Activated T-helper 1 cell treated with anti-CD3 and anti-CD28 coated beads, Interleukin-12 subunit alpha, Interleukin-12 subunit beta, Interleukin-2, Interleukin-4 antibody, amounts not matched to agents 30 ng/mL and 10 ng/mL and 1 ng/mL, durations not matched to agents 14 hours and 24 hours and 36 hours (primary cell): ENCODE data around the gene GOLGA1. TPM values are rescaled to one million over a fixed set of nuclear protein-coding genes. Genes with fewer than 3 reads are reported as not detected.

Source experiments
- DNase-seq: peaks from one replicate; pipeline ENCODE4 v3.0.0; 2021; ENCODE audit warnings: low spot score
- H3K27ac Mint-ChIP-seq: one replicate; pipeline ENCODE4 v1.8.0; 2021; ENCODE audit warnings: mild to moderate bottlenecking, mixed read lengths
- H3K27me3 Mint-ChIP-seq: one replicate; pipeline ENCODE4 v1.8.0; 2022; ENCODE audit warnings: mild to moderate bottlenecking, moderate library complexity, mixed read lengths; ENCODE audit not compliant: insufficient read depth
- H3K36me3 Mint-ChIP-seq: one replicate; pipeline ENCODE4 v1.8.0; 2021; ENCODE audit warnings: low read depth, mixed read lengths
- H3K4me1 Mint-ChIP-seq: one replicate; pipeline ENCODE4 v1.8.0; 2021; ENCODE audit warnings: low read depth, mixed read lengths
- H3K4me3 Mint-ChIP-seq: one replicate; pipeline ENCODE4 v1.8.0; 2021; ENCODE audit warnings: mild to moderate bottlenecking, moderate library complexity, mixed read lengths
- H3K9me3 Mint-ChIP-seq: one replicate; pipeline ENCODE4 v1.8.0; 2021; ENCODE audit warnings: mixed read lengths
- intact Hi-C: fragments of 100-400 bp; cut with micrococcal nuclease; formaldehyde crosslinking; loops from one replicate; pipeline ENCODE4 v1.15.1; 2024
- total RNA-seq: library from RNA; stranded (reverse); gene quantifications from 2 replicates; pipeline ENCODE4 v1.2.3, GENCODE V29; 2022

The GOLGA1 gene
- total RNA-seq, 1 donor from 2014 or later = 16.6 TPM

- H3K4me3 Mint-ChIP-seq = no peak overlapping the region
- H3K27me3 Mint-ChIP-seq = no peaks in the 10 kb centered on the region
- peaks cover 37% of the 10 kb centered on the region for H3K36me3 Mint-ChIP-seq
Observed at GRCh38 chr9:124889006-124889405, 51.9 kb downstream of the GOLGA1 start.

DNA sequence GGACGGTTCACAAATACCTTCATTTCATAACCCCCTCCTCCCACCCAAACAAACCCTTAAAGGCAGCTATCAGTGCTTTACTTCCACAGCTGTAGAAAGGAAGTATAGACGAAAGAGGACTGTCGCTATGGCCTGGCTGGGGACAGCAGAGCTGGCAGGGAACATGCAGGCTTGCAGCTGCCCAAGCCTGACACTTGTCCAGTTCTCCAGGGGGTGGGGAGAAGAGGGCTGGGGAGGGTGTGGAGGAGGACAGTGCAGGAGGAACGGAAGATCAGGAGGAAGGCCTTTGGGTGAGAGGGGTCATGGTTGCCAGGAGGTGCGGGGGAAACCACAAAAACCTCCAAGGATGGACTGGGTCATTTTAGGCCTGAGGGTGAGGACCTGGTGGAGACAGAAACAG, 53.1 kb downstream of the GOLGA1 start:
- Mint-ChIP-seq H3K27me3 (no peaks in the 10 kb centered on the region), H3K27ac (no peak overlapping the region), H3K36me3 (peaks cover 32% of the 10 kb centered on the region), H3K9me3 (no peaks in the 10 kb centered on the region), H3K4me1 (no peaks in the 10 kb centered on the region), H3K4me3 (no peak overlapping the region)
- no peak for DNase-seq
- intact Hi-C loops = no loop called here

More at GRCh38 chr9:124889006-124889405, 51.9 kb downstream of the GOLGA1 start:
- DNase-seq = no peak
- no peaks in the 10 kb centered on the region for H3K4me1 Mint-ChIP-seq
- H3K9me3 Mint-ChIP-seq = no peaks in the 10 kb centered on the region
- intact Hi-C loops = no loop called here
- H3K27ac Mint-ChIP-seq = no peak overlapping the region

DNA sequence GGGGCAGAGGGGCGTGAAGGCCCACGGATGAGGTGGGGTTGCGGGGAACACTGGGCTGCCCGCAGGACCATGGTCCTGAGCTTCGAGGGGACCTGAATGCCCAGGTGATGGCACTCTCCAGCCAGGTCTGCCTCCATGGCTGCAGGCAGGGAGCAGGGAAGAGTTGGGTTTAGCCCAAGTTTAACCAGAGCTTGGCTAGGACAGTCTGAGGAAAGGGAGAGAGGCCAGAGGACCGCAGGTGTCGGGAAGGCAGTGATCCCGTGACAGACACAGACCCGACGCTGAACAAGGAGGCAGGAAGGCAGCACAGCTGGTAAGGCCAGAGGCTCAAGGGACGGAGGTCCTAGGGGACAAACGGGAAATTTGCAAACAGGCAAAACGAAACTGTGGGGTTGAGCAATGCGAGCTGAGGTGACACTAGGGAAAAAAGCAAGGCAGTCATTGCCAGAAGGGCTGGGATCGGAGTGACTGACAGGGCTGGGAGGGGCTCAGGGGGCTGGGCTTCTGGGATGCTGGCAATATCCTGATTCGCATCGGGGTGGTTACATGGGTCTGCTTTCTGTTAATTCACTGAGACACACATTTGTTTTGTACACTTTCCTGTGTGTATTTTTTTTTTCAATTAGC, 53.9 kb downstream of the GOLGA1 start:
- Mint-ChIP-seq H3K36me3 (peaks cover 33% of the 10 kb centered on the region), H3K27me3 (no peaks in the 10 kb centered on the region), H3K27ac (no peak overlapping the region), H3K4me3 (no peak overlapping the region), H3K9me3 (no peaks in the 10 kb centered on the region), H3K4me1 (no peaks in the 10 kb centered on the region)
- intact Hi-C loops = no loop called here
- no peak for DNase-seq

GRCh38 chr9:124886461-124886860, 54.4 kb downstream of the GOLGA1 start:
- Mint-ChIP-seq H3K36me3 (peaks cover 36% of the 10 kb centered on the region), H3K4me3 (no peak overlapping the region), H3K9me3 (no peaks in the 10 kb centered on the region), H3K4me1 (no peaks in the 10 kb centered on the region), H3K27me3 (no peaks in the 10 kb centered on the region), H3K27ac (no peak overlapping the region)
- intact Hi-C loops = no loop called here
- DNase-seq = no peak

DNA sequence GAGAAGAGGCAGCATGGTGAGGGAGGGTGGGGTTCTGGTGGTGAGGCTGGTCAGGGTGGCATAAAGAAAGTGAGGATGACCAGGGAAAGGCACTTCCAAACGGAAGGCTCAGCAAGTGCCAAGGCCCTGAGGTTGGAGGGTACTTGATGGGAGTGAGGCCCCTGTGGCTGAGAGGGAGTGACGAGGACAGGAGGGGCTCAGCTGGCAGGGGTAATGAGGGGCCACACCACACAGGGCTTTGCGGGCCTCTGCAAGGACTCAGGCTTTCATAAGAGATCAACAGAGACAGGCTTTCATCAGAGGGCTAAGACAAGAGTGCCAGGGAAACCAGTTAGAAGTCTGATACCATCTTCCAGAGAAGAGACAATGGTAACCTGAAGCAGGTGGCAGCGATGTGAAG, 55.3 kb downstream of the GOLGA1 start:
- DNase-seq = no peak
- no peaks in the 10 kb centered on the region for H3K4me1 Mint-ChIP-seq
- no peak overlapping the region for H3K4me3 Mint-ChIP-seq
- H3K27ac Mint-ChIP-seq = no peak overlapping the region
- intact Hi-C loops = no loop called here
- H3K36me3 Mint-ChIP-seq = peaks cover 35% of the 10 kb centered on the region
- H3K27me3 Mint-ChIP-seq = no peaks in the 10 kb centered on the region
- no peaks in the 10 kb centered on the region for H3K9me3 Mint-ChIP-seq

- intact Hi-C loops = no loop called here
- Mint-ChIP-seq H3K36me3 (peaks cover 31% of the 10 kb centered on the region), H3K27ac (no peak overlapping the region), H3K9me3 (no peaks in the 10 kb centered on the region), H3K27me3 (no peaks in the 10 kb centered on the region), H3K4me3 (no peak overlapping the region), H3K4me1 (no peaks in the 10 kb centered on the region)
- no peak for DNase-seq
Observed at GRCh38 chr9:124884376-124884775, 56.5 kb downstream of the GOLGA1 start.

DNA sequence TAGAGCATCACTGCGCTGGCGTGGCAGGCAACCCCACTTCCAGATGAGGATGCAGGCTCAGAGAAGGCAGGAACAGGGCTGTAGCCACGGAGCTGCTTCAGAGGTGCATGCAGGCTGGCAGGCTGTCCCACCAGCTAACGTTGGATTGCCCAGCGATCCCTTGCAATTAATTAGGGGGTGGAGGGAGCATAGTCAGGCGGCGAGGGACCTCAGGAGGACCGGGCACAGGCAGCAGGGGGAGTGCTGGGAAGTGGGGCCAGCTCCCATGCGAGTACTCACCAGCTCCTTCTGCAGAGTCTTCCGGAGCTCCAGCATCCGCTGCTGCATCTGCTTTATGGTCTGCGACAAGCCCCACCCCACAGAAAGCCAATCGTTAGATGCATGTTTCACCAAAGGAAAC, 58.7 kb downstream of the GOLGA1 start:
- H3K27me3 Mint-ChIP-seq = no peaks in the 10 kb centered on the region
- no peaks in the 10 kb centered on the region for H3K4me1 Mint-ChIP-seq
- peaks cover 43% of the 10 kb centered on the region for H3K36me3 Mint-ChIP-seq
- H3K27ac Mint-ChIP-seq = no peak overlapping the region
- no peaks in the 10 kb centered on the region for H3K9me3 Mint-ChIP-seq
- no peak for DNase-seq
- intact Hi-C loops = no loop called here
- H3K4me3 Mint-ChIP-seq = no peak overlapping the region

DNA sequence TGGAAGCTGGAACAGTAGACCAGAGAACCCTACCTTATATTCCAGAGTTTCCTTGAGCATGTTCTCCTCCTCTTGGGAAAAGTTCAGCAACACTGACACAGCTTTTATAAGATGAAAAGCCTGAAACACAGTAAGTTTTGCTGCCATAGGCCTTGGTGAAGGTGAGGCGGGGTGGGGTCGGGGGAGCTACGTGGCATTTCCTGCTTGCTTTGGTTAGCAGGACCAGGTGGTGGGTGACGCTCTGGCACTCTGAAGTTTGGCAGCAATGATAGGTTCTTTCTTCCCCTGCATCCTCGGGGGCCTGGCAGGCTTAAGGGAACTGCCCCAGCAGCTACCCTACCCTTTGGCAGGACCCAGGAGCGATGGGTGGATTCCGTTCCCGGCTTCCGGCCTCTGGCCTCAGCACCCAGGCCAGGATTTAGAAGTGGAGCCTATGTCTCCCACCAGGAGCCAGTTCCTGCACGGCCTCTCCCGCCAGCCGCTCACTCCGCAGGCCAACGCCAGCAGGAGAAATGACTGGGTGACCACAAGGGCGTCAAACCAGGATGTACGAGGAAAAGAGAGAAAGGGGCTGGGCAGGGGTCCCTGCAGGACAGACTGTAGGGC, 59.6 kb downstream of the GOLGA1 start:
- Mint-ChIP-seq H3K9me3 (no peaks in the 10 kb centered on the region), H3K4me1 (no peaks in the 10 kb centered on the region), H3K27me3 (no peaks in the 10 kb centered on the region), H3K27ac (no peak overlapping the region), H3K4me3 (no peak overlapping the region), H3K36me3 (peaks cover 39% of the 10 kb centered on the region)
- no peak for DNase-seq
- intact Hi-C loops = no loop called here

- H3K36me3 Mint-ChIP-seq = peaks cover 33% of the 10 kb centered on the region
- no peaks in the 10 kb centered on the region for H3K27me3 Mint-ChIP-seq
- no peak overlapping the region for H3K27ac Mint-ChIP-seq
- H3K9me3 Mint-ChIP-seq = no peaks in the 10 kb centered on the region
- DNase-seq = no peak
- no peak overlapping the region for H3K4me3 Mint-ChIP-seq
- intact Hi-C loops = no loop called here
- H3K4me1 Mint-ChIP-seq = no peaks in the 10 kb centered on the region
Observed at GRCh38 chr9:124880501-124880900, 60.4 kb downstream of the GOLGA1 start.

DNA sequence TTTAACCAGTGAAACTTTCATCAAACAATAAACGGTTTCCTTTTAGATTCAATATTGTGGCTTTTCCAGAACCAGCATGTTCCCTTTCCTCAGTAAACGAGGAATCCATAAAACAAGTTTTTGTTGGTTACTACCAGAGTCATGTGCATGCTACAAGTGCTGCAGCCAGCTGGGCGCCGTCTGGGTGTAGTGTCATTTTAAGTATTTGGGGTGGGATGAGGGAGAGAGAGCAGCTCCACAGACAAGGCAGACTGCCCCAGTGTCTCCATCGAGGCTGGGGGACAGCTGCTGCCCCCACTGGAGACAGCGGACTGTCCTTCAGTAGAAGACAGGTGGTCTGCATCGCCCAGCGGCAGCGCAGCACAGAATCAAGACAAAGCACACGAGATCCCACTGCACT, 61.7 kb downstream of the GOLGA1 start:
- Mint-ChIP-seq H3K4me1 (no peaks in the 10 kb centered on the region), H3K4me3 (no peak overlapping the region), H3K27ac (no peak overlapping the region), H3K36me3 (peaks cover 37% of the 10 kb centered on the region), H3K9me3 (no peaks in the 10 kb centered on the region), H3K27me3 (no peaks in the 10 kb centered on the region)
- intact Hi-C loops = no loop called here
- DNase-seq = no peak

DNA sequence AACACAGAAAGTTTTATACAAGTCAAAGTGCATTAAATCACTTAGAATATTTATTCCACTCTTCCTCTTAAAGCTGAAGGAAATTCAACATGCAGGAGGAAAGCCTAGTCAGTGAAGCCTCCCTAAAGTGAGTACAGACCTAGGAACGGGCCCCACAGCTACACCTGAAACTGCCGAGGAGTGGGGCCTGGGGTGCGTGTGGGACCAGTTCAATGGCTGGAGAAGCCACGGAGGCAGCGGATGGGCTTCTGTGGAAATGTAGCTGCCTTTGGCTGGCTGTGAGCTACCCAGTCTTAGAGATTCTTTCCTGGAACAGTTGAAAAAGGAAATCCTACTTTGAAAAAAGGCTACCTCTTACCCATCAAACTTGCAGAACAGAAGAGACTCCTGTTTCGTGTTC, 62.4 kb downstream of the GOLGA1 start:
- Mint-ChIP-seq H3K27ac (peak overlapping the region; percentile 23), H3K4me3 (no peak overlapping the region), H3K36me3 (peaks cover 38% of the 10 kb centered on the region), H3K9me3 (no peaks in the 10 kb centered on the region), H3K4me1 (peaks cover under 1% of the 10 kb centered on the region), H3K27me3 (no peaks in the 10 kb centered on the region)
- intact Hi-C loops = no loop called here
- DNase-seq = no peak

- Mint-ChIP-seq H3K27me3 (no peaks in the 10 kb centered on the region), H3K4me3 (no peak overlapping the region), H3K36me3 (peaks cover 42% of the 10 kb centered on the region), H3K4me1 (peaks cover 6% of the 10 kb centered on the region), H3K27ac (no peak overlapping the region), H3K9me3 (no peaks in the 10 kb centered on the region)
- no peak for DNase-seq
- intact Hi-C loops = no loop called here
Observed at GRCh38 chr9:124878021-124878420, 62.9 kb downstream of the GOLGA1 start.

GRCh38 chr9:124877021-124877782, 63.7 kb downstream of the GOLGA1 start:
- Mint-ChIP-seq H3K36me3 (peaks cover 45% of the 10 kb centered on the region), H3K9me3 (no peaks in the 10 kb centered on the region), H3K27ac (no peak overlapping the region)

More at GRCh38 chr9:124877021-124877782, 63.7 kb downstream of the GOLGA1 start:
- Mint-ChIP-seq H3K4me3 (no peak overlapping the region), H3K4me1 (peaks cover 12% of the 10 kb centered on the region), H3K27me3 (no peaks in the 10 kb centered on the region)
- DNase-seq = no peak
- intact Hi-C loops = no loop called here
